ENCODE data around the gene IQGAP2. TPM values are rescaled to one million over a fixed set of nuclear protein-coding genes. Genes with fewer than 3 reads are reported as not detected.

IQGAP2 gene
- total RNA-seq, 1 donor from 2014 or later, result 20.7 TPM

DNA sequence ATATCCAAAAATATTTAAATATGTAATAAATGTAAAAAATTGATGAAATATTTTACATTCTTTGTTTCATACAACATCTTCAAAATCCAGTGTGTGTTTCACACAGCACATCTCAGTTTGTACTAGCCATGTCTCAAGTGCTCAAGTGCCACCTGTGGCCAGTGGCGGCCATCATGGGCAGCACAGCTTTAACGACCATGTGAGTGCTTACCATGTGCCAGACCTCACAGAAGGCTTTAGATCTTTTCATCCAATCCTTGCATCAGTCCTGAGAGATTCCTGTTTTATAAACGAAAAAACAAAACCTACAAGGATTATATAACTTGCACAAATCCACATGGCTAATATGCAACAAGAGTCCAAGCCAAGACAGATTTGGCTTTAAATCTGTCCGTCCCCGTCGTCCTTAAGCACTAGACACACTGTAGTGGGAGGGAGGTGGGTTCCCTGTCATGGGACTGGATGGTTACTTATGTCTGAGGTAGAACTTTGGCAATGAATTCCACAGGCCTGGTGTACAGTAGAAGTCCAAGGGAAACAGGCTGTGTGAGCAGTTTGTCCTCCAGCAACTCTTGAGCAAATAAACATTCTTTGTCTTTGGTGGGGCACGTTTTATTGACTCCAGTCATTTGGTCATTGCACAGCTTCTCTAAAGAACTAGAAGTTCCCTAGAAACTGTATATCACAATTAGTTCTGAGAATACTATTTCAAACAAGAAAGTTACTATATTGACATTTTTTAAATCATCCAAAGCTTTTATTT lies 287.8 kb downstream of the IQGAP2 start:
- DNase-seq, result no peak

DNA sequence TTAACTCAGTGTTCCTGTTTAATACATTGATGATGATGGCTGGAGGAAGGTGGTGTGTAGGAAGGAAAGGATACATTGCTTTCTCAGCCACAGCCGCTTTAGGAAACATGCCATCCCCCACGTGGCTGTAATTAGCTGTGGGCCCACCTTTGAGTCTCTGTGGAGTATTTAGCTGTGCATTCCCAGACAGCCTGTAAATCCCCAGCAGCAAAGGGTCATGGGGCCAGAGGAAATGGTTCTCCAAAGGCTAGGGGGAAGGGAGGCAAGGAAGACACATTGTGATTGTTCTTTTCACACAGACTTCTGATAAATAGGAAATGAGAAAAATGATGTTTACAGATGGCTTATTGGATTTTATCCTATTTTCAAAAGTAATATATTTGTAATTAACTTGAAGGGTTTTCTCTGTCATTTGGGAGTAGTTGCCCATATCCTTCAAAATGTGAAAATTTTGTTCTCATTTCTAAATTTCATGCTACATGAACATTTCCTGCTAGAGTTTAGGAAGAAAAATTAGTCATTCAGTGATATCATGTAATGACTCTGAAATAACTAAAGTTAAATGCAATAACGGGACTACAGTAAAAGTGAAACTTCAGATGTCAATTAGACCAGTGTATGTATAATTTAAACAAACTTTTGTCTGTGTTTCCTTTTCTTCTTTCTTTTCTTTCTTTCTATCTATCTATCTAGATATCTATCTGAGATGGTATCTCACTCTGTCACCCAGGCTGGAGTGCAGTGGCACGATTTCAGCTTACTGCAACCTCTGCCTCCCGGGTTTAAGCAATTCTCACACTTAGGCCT lies 288.6 kb downstream of the IQGAP2 start:
- DNase-seq, result no peak

DNA sequence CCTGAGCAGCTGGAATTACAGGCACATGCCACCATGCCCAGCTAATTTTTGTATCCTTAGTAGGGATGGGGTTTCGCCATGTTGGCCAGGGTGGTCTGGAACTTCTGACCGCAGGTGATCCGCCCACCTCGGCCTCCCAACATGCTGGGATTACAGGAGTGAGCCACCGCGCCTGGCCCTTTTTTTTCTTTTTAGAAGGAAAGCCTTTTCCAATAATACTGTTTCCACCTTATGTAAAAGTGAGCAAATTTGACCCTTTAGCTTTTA lies 289.1 kb downstream of the IQGAP2 start:
- no peak for DNase-seq

DNA sequence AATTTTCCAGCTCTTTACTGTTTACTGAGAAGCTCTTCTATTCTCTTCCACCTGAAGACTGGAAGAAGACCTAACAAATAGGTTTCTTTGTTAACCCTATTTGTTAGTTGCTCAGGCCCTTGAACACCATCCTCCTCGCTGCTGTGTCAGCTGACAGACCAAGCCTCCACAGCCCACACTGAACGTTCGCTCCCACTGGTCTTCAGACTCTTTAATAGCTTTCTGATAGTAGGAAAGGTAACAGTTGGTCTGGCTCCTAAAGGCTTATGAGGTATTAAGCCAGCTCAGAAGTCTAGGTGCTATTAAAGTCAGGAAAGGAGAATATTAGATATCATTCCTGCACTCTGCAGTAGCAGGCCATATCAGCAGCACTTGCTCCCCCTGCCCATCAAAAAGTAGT lies 289.6 kb downstream of the IQGAP2 start:
- no peak for DNase-seq

DNA sequence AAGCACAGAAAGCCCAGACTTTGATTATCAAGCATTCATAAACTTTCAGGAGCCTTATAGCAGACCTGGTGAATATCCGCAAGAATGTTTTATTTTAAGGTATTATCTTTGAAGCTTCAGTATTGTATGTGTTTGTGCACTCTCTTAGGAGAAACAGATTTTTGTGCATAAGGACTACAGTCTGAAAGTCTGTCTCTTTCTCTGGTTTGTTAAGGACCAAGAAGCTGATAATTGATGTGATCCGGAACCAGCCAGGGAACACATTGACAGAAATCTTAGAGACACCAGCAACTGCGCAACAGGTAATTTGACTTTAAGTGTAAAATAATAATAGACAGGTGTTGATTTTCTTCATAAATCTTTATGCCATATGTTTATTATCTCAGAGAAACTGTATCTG lies 290.1 kb downstream of the IQGAP2 start:
- DNase-seq, result no peak

DNA sequence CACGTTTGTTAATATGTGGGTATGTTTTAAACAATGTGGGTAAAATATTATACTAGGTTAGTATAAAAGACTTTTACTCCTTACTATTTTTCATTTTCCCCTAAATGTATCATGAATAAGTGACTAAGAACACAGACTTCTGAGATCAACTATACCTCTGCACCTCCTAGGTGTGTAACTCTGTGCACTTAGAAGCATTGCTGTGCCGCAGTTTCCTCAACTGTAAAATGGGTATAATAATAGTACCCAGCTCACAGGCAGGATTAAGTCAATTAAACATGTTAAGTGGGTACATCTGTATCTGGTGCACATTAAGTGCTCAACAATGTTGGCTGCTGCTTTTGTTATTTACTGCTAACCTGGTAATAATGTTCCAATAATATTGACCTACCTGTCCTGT lies 291.2 kb downstream of the IQGAP2 start:
- no peak for DNase-seq

DNA sequence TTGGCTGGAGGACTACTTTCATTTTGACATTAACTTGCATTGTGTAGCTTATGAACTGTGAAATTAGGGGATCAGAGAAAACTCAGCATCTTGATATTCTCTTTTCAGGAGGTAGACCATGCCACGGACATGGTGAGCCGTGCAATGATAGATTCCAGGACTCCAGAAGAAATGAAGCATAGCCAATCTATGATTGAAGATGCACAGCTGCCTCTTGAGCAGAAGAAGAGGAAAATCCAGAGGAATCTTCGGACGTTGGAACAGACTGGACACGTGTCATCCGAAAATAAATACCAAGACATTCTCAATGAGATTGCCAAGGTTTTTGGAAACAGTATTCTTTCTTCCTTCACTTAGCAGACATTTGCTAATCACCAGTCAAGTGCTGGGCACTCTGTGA lies 292.3 kb downstream of the IQGAP2 start:
- DNase-seq, result no peak

DNA sequence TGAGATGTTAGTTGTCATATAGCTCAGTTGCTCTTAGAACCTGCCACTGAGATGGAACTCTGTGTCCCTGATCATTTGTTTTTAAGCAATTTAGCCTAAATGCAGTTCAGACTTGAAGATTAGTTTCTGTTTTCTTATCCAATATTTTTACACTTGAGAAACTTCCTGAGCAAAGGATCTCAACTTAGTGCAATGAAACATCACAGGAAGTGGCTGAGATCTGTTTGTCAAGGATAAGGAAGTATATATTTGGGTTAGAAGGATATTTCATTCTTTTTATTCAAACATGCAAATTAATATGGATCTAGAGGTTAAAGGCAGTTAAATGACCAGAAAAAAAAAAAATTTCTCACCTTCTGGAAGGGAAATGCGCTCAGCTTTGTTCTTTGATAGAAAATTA lies 293.2 kb downstream of the IQGAP2 start:
- DNase-seq, result no peak

DNA sequence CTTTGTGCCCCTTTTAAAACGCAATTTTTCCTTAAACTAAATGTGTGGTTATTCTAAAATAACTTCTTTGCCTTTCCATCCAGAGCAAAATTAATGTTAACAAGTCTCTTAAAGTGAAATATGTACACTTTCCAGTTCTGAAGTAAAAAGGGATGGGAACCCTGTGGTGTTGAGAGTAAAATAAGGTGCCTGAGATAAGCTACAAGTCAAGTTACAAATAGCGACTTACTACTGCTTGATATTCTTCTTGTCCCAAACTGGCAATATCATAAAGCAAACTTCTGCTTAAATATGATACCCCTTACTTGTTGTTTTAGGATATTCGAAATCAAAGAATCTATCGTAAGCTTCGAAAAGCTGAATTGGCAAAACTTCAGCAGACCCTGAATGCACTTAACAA lies 294.6 kb downstream of the IQGAP2 start:
- no peak for DNase-seq

DNA sequence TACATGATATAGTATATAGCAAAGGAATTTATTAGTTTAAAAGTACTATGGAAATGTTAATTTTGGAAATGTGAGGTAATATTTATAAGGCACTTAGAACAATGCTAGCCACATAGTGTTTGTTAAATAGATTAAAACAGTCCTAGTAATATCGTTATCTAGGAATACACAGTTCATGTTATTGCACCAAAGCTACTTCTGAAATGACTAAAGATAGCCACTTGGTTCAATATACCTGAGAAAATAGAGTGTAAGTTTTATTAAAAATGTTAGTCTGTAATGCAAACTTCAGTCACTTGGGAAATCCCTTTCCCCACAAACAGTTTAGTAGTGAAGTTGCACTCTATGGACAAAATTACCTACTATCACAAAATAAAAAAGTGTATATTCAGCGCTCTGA lies 297.5 kb downstream of the IQGAP2 start:
- DNase-seq, result no peak

DNA sequence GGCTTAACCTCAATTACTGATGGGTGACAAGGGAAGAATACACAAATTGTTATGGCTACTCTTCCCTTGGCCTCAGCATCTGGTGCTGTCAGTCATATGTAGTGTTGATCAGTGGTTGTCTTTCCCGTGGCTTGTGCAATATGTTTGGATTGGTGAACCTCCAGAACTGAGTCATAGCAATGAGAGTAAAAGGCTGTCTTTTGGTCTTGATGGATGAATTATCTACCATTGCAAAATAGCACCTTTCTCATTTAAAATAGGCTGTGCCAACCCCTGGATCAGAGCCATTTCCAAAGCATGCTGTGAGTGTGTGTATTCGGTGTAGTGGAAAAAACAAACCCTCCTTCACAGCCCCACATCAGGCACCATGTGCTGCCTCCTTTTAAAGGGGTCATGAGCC lies 298.2 kb downstream of the IQGAP2 start:
- no peak for DNase-seq

DNA sequence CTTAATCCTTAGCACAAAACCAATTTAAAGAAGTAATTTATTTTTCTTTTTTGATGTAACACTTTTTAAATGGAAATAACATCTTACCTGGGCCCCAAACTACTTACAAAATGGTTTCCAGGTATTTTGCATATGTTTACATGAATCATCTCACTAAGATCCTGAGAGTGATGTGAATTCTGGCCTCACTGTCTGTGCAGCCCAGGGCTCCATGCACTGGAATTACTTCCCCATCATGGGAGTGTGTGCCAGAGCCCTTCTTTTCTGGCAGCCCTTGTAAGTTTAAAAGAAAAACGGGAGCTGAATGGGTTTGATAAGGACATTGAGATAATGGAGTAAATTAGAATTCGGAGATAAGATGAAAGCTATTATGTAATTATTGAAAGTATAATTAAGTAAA lies 300.6 kb downstream of the IQGAP2 start:
- DNase-seq, result no peak

DNA sequence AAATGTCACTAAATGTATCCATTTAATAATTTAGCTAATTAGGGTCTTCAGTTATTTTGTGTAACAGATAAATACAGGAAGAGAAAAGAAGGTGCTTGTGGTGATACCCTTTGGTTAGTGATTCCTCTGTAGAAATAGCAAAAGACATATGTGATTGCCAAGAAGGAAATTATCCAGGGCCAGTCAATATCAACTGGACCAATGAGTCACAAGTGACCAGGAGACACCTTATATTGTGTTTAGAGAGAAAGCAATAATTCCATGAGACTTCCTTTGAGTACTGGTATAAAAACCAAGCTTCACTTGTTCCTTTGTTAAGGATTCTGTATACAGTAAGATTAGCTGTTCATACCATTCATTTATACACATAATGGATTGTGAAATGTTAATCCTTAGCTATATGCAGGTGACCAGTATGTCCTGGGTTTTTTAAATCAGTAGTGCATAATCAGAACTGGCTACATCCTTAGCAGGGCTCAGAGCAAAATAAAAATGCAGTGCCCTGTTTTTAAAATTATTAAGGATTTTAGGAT lies 301.1 kb downstream of the IQGAP2 start:
- DNase-seq, result no peak

DNA sequence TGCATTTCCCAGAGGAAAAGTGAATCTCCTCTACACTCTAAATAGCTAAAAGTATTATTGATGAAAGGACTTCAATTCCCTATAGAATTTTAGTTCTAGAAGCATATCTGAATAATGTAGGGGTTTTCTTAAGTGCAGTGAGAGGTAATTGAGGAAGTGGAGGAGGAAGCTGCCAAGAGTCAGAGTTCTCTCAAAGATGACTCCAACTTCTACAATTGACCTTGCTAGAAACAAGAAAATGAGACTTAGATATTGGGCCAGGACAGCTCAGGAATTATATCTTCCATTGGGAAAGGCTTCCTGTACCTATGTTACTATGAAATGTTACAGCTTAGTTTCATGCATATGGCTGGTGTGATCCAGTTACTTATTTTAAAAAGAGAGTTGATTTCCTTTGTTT lies 302.5 kb downstream of the IQGAP2 start:
- DNase-seq, result no peak

DNA sequence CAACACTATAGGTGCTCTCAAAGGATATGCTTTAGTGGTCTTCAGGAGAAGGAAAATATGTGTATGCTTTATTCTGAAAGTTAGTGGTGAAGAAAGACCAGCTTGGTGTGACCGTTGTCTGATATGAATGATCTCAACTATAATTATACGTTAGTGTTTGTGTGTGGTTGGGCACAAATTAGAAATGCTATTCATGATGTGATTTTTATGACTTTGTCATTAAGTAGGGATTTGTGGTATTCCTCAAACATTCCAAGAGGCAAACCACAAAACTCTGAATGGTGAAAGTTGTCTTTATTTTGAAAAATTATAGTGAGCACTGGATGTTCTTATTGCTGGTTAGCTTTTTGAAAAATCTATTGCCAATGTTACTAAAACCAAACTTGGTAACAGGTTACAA lies 306.7 kb downstream of the IQGAP2 start:
- no peak for DNase-seq

DNA sequence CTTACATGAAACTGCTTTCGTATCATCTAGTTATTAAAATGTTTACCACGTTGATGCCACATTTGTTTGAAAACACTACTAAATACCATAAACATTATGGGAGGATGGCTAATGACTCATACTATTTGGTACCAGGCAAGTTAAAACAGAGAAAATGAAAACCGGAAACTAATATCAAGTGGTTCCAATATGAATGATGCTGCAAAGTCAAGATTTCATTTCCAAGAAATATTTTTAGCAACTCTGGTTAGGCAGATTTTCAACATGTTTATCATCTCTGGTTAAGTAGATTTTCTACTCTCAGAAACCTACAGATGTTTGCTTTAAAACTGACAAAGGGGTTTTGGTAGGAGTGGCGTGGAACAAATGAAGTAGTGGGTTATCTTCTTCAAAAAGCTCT lies 307.9 kb downstream of the IQGAP2 start:
- DNase-seq, result no peak

DNA sequence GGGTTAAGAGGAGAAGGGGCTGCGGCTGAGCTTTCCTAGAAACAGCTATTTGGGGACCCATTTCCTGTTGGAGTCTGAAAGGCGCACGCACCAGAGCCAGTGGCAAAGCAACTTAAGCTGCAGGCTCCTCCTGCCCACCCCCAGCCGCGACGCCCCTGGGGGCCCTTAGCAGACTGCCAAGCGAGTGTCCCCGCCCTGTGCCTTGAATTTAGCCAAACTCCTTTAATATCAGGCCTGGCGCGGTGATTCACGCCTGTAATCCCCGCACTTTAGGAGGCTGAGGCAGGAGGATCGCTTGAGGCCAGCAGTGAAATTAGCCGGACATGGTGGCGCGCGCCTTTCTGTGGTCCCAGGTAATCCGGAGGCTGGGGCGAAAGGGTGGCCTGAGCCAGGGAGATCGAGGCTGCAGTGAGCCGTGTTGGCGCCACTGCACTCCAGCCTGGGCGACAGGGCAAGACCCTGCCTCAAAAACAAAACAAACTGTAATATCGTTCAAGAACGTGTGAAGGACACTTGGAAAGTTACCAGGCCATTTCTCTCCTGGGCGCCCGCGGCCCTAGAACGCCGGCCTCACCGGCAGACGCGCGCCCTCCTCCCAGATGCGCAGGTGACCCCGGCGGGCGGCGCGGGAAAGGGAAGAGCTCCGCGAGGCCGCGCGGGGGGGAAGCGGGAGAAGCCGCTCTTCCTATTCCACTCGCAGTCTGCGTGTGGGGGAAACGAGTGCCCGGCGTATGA lies 311.8 kb downstream of the IQGAP2 start:
- DNase-seq, result no peak

DNA sequence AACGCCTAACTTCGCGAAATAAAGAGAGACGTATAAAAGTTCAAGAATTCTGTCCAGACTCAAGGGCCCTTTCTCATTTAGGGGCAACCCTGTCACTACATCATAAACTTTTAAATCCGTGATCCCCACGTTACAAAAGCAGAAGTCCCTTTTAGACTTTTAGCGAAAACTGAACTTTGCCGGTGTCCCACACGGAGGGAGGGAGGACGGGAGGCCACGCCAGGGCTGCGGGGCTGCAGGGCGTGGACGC lies 312.3 kb downstream of the IQGAP2 start:
- no peak for DNase-seq

DNA sequence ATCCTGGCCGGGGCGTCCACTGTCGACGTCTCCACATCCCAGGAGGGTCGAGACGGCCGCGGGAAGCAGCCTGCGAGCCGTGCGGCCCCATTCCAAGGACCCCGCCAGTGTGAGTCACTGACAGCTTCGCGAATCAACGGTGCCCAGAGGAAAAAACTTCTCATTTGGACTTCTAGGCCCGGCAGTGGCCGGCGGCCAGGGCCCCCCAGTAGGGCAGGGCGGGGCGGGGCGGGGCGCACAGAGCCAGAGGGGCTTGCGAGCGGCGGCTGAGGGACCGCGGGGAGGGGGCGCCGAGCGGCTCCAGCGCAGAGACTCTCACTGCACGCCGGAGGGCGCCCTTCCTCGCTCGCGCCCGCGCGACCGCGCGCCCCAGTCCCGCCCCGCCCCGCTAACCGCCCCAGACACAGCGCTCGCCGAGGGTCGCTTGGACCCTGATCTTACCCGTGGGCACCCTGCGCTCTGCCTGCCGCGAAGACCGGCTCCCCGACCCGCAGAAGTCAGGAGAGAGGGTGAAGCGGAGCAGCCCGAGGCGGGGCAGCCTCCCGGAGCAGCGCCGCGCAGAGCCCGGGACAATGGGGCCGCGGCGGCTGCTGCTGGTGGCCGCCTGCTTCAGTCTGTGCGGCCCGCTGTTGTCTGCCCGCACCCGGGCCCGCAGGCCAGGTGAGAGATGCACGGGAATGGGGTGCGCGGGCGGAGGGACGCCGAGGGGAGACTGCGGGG lies 312.8 kb downstream of the IQGAP2 start, which contains the start of gene F2R:
Gene F2R, plus strand, starts transcription at position 391 of the 720 bp plus-strand sequence. Its CDS starts 182 bp downstream, at position 573.
- peak; percentile 5 for DNase-seq

DNA sequence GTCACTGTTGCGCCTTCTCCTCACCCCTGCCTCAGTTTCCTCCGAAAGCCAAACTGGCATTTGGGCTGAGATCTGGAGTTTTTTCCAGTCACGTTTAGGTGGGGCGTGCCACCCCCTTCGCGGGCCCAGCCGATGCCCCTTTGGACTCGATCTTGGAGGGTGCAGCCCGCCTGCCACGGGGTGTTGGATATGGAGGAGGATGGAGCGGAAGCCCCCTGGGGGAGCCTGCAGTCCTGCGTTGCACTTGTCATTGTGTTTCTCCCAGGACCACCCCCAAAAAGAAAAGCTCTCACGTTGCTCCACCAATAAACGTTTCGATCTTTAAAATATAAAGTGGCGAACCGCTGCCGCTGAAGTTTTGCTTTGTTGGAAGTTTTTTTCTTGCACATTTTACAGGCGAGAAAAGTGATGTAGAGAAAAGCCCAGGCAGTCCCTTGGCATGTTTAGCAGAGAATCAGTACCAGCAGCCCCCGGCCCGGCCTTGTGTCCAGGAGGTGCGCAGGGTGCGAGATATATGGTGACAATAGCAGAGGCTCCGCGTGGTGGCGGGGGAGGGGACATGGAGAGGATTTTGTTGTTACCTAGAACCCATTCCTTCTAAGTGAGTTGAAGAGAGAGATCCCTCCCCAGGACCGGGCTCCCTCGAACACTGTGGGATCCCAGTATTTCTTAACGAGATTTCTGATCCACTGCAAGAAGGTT lies 313.5 kb downstream of the IQGAP2 start:
- DNase-seq, result no peak

DNA sequence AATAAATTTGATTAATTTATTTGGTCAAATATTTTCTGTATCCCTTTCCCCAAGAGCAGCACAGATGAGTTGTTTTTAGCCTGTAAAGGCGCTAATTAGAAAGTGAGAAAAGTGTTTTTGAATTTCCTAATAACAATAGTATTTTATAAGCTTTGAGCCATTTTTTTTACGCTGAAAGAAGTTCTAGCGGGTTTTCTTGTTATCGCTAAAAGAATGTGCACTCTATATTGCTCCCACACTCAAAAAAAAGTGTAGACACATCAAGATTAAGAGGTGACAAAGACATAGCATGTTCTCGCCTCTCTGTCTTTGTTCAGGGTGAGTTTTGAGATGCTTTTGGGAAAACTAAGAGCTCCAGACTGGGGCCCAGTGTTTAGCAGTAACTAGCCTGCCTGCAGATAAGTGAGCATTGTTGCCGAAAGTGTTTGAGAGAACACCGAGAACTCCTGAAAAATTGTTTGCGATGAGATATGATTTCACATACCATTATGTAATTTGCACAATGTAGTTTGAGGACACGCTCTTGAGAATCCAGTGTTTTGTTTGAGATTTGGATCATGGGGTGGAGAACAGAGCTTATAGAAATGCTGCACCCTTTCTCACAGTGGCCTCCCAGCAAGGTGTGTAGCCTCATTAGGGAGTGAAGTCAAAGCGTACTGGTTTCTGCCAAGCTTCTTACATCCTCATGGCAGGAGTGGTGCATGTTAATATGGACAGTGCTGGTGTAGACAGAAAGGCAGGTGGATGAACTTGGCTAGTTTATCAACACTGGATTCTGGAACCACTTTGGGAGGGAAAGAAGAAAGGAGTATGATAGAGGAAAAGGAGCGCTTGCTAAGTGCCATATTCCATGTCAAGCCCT lies 314.4 kb downstream of the IQGAP2 start:
- DNase-seq, result no peak

Measured in occipital lobe (tissue), 2 donors.